HG03457 (cell line): Measurements from ENCODE around the gene SH3BP2.

ENCODE experiments used
- ATAC-seq: cut with Tn5 transposase; IDR thresholded peaks from one replicate; pipeline ENCODE4 v1.9.1; 2021; ENCODE audit warnings: moderate number of reproducible peaks; ENCODE audit not compliant: unreplicated experiment

The SH3BP2 gene

GRCh38 chr4:2850966-2851798 lies 58.3 kb downstream of the SH3BP2 start:
- no peak for ATAC-seq

GRCh38 chr4:2852481-2852921 lies 59.6 kb downstream of the SH3BP2 start:
- ATAC-seq, result no peak

- ATAC-seq, result no peak
Measured at GRCh38 chr4:2855584-2855983, 62.7 kb downstream of the SH3BP2 start.

- no peak for ATAC-seq
Measured at GRCh38 chr4:2856266-2856665, 63.4 kb downstream of the SH3BP2 start.

- ATAC-seq, result no peak
Measured at GRCh38 chr4:2857349-2857927, 64.6 kb downstream of the SH3BP2 start.

GRCh38 chr4:2858451-2859217 lies 65.7 kb downstream of the SH3BP2 start:
- no peak for ATAC-seq

- no peak for ATAC-seq
Measured at GRCh38 chr4:2859514-2859913, 66.6 kb downstream of the SH3BP2 start.

- ATAC-seq, result no peak
Measured at GRCh38 chr4:2860391-2861348, 67.8 kb downstream of the SH3BP2 start.

- ATAC-seq, result no peak
Measured at GRCh38 chr4:2861631-2862436, 68.9 kb downstream of the SH3BP2 start.

GRCh38 chr4:2862528-2862927 lies 69.6 kb downstream of the SH3BP2 start:
- no peak for ATAC-seq

GRCh38 chr4:2863649-2864048 lies 70.8 kb downstream of the SH3BP2 start:
- ATAC-seq, result no peak

GRCh38 chr4:2865196-2865780 lies 72.4 kb downstream of the SH3BP2 start:
- ATAC-seq, result no peak

- no peak for ATAC-seq
Measured at GRCh38 chr4:2866160-2866861, 73.4 kb downstream of the SH3BP2 start.

- no peak for ATAC-seq
Measured at GRCh38 chr4:2866891-2867290, 74.0 kb downstream of the SH3BP2 start.

- ATAC-seq, result no peak
Measured at GRCh38 chr4:2867758-2868491, 75.0 kb downstream of the SH3BP2 start.

GRCh38 chr4:2868877-2869487 lies 76.1 kb downstream of the SH3BP2 start:
- no peak for ATAC-seq

- ATAC-seq, result no peak
Measured at GRCh38 chr4:2869659-2870058, 76.8 kb downstream of the SH3BP2 start.

- no peak for ATAC-seq
Measured at GRCh38 chr4:2870082-2870481, 77.2 kb downstream of the SH3BP2 start.
